Ascending aorta (tissue), 2 donors: ENCODE results near the gene HDAC2. TPM values are rescaled to one million over a fixed set of nuclear protein-coding genes. Genes with fewer than 3 reads are reported as not detected.

ENCODE experiments used
- DNase-seq, 2 donors: peaks; one replicate each; pipeline ENCODE4 v3.0.0-alpha.2; 2019; ENCODE audit warnings: low spot score in 2 of 2
- H3K27ac ChIP-seq, 2 donors: fragments of 200-600 bp; sonication (generic); one replicate each; pipeline ENCODE4 v1.5.1; 2016 to 2017; ENCODE audit warnings: mild to moderate bottlenecking in 1 of 2
- H3K27me3 ChIP-seq: fragments of 200-600 bp; sonication (generic); one replicate; pipeline ENCODE4 v1.5.1; 2017
- H3K36me3 ChIP-seq, 2 donors: fragments of 200-600 bp; sonication (generic); one replicate each; pipeline ENCODE4 v1.5.1; 2016
- H3K4me1 ChIP-seq, 2 donors: fragments of 200-600 bp; sonication (generic); one replicate each; pipeline ENCODE4 v1.5.1; 2016 to 2017; ENCODE audit warnings: mild to moderate bottlenecking in 1 of 2
- H3K4me3 ChIP-seq, 2 donors: fragments of 200-600 bp; sonication (generic); one replicate each; pipeline ENCODE4 v1.5.1; 2016 to 2017; ENCODE audit warnings: mild to moderate bottlenecking in 1 of 2
- H3K9me3 ChIP-seq, 2 donors: fragments of 200-600 bp; sonication (generic); one replicate each; pipeline ENCODE4 v1.5.1; 2016
- CTCF ChIP-seq, 3 experiments: fragments of 200-600 bp in 2 of 3; fragments of 450-650 bp in 1 of 3; sonication (generic) in 2 of 3; IDR thresholded peaks; one replicate each; pipeline ENCODE4 v1.5.1; 2016 to 2019; ENCODE audit warnings: antibody characterized with exemption in 3 of 3, mild to moderate bottlenecking in 1 of 3, moderate library complexity in 1 of 3
- intact Hi-C: fragments of 100-400 bp; cut with DNase I; formaldehyde crosslinking; loops from one replicate; pipeline ENCODE4 v1.15.1; 2023
- total RNA-seq: library from RNA; depleted of rRNA; stranded (reverse); fragments of >200 nt; gene quantifications from one replicate; pipeline ENCODE4 v1.1.0, GENCODE V29; 2016

The HDAC2 gene
- total RNA-seq, 1 donor from 2014 or later = 19.1 TPM

DNA sequence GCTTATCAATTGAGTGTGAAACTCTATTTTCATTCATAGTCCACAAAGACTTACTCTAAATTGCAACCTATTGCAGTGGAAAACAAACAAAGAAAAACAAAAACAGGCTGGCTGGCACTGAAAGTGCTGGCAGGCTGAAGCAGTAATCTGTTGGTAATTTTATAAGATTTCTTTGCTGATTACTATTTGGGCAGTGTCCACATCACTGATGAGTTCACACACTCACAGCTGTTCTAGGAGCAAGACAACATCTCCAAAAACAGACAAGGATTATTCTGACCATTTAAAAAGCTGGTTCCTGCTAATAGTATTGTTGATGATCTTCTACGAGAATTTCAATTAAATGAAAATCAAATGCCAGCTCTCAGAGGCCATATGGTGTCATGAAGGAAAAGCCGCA, 86.9 kb downstream of the HDAC2 start:
- no peak overlapping the region for H3K4me3 ChIP-seq
- no peak for DNase-seq
- H3K4me1 ChIP-seq = no peaks in the 10 kb centered on the region
- intact Hi-C loops = no loop called here
- H3K27ac ChIP-seq = no peak overlapping the region
- H3K9me3 ChIP-seq = no peaks in the 10 kb centered on the region
- H3K36me3 ChIP-seq = no peaks in the 10 kb centered on the region
- TF ChIP-seq CTCF (IDR thresholded peaks at IDR 0.05) = no peak
- H3K27me3 ChIP-seq = no peaks in the 10 kb centered on the region

Other genes with a start within 250 kb of the HDAC2 start
- gene MARCKS, start 113.8 kb downstream of the HDAC2 start, total RNA-seq = 42.7 TPM